Measurements from ENCODE around the gene APOB. TPM values are rescaled to one million over a fixed set of nuclear protein-coding genes. Genes with fewer than 3 reads are reported as not detected.
"Not testable (repeated sequence)": the region's sequence is repeated elsewhere in the genome, so short reads cannot be mapped to it uniquely, and the experiment has no call there.

APOB gene
- polyA plus RNA-seq, 1 donor: 863 TPM

- Histone ChIP-seq H3K9me3 (ENCODE audit: control insufficient read depth, low read depth, low read length) (no peaks in the 10 kb centered on the region), H3K4me1 (ENCODE audit: control insufficient read depth, insufficient read depth, low read length) (no peaks in the 10 kb centered on the region), H3K27ac (ENCODE audit: low read length) (no peak overlapping the region), H3K4me3 (ENCODE audit: low read length) (no peak overlapping the region), H3K27me3 (ENCODE audit: control insufficient read depth, insufficient read depth, low read length) (no peaks in the 10 kb centered on the region), H3K36me3 (ENCODE audit: control insufficient read depth, insufficient read depth, low read length) (peaks cover 82% of the 10 kb centered on the region)
- WGBS (ENCODE audit: insufficient coverage, low lambda C conversion rate): no CpG with 5 or more reads among the region's 14 CpGs
- DNase-seq: no peak
Observed at GRCh38 chr2:21032338-21033236, 11.3 kb downstream of the APOB start.

- H3K27me3 ChIP-seq (ENCODE audit: control insufficient read depth, insufficient read depth, low read length): no peaks in the 10 kb centered on the region
Observed at GRCh38 chr2:21030983-21031968, 12.6 kb downstream of the APOB start.

GRCh38 chr2:21029519-21029918 is 14.4 kb downstream of the APOB start:
- no peaks in the 10 kb centered on the region for H3K27me3 ChIP-seq (ENCODE audit: control insufficient read depth, insufficient read depth, low read length)
- WGBS (ENCODE audit: insufficient coverage, low lambda C conversion rate): no CpG with 5 or more reads among the region's 2 CpGs
- no peaks in the 10 kb centered on the region for H3K4me1 ChIP-seq (ENCODE audit: control insufficient read depth, insufficient read depth, low read length)
- H3K4me3 ChIP-seq (ENCODE audit: low read length): no peak overlapping the region
- no peak overlapping the region for H3K27ac ChIP-seq (ENCODE audit: low read length)
- no peaks in the 10 kb centered on the region for H3K9me3 ChIP-seq (ENCODE audit: control insufficient read depth, low read depth, low read length)
- DNase-seq: no peak
- peaks cover 75% of the 10 kb centered on the region for H3K36me3 ChIP-seq (ENCODE audit: control insufficient read depth, insufficient read depth, low read length)

More at GRCh38 chr2:21030983-21031968, 12.6 kb downstream of the APOB start:
- H3K4me1 ChIP-seq (ENCODE audit: control insufficient read depth, insufficient read depth, low read length): no peaks in the 10 kb centered on the region
- peaks cover 81% of the 10 kb centered on the region for H3K36me3 ChIP-seq (ENCODE audit: control insufficient read depth, insufficient read depth, low read length)
- H3K4me3 ChIP-seq (ENCODE audit: low read length): no peak overlapping the region
- 92% methylated on average over 4 of the region's 4 CpGs for WGBS (ENCODE audit: insufficient coverage, low lambda C conversion rate)
- DNase-seq: no peak
- no peak overlapping the region for H3K27ac ChIP-seq (ENCODE audit: low read length)
- no peaks in the 10 kb centered on the region for H3K9me3 ChIP-seq (ENCODE audit: control insufficient read depth, low read depth, low read length)

- no CpG with 5 or more reads among the region's 5 CpGs for WGBS (ENCODE audit: insufficient coverage, low lambda C conversion rate)
- H3K36me3 ChIP-seq (ENCODE audit: control insufficient read depth, insufficient read depth, low read length): peaks cover 73% of the 10 kb centered on the region
- DNase-seq; H3K27ac ChIP-seq (ENCODE audit: low read length); H3K27me3 ChIP-seq (ENCODE audit: control insufficient read depth, insufficient read depth, low read length); H3K4me1 ChIP-seq (ENCODE audit: control insufficient read depth, insufficient read depth, low read length); H3K4me3 ChIP-seq (ENCODE audit: low read length); H3K9me3 ChIP-seq (ENCODE audit: control insufficient read depth, low read depth, low read length): not testable (repeated sequence)
Observed at GRCh38 chr2:21028951-21029350, 14.9 kb downstream of the APOB start.

GRCh38 chr2:21028021-21028947 is 15.6 kb downstream of the APOB start:
- Histone ChIP-seq H3K9me3 (ENCODE audit: control insufficient read depth, low read depth, low read length) (no peaks in the 10 kb centered on the region), H3K27ac (ENCODE audit: low read length) (no peak overlapping the region), H3K4me3 (ENCODE audit: low read length) (no peak overlapping the region), H3K36me3 (ENCODE audit: control insufficient read depth, insufficient read depth, low read length) (peaks cover 69% of the 10 kb centered on the region), H3K27me3 (ENCODE audit: control insufficient read depth, insufficient read depth, low read length) (no peaks in the 10 kb centered on the region), H3K4me1 (ENCODE audit: control insufficient read depth, insufficient read depth, low read length) (no peaks in the 10 kb centered on the region)
- no peak for DNase-seq
- WGBS (ENCODE audit: insufficient coverage, low lambda C conversion rate): 100% methylated on average over 2 of the region's 4 CpGs

- H3K27ac ChIP-seq (ENCODE audit: low read length): no peak overlapping the region
- no peak for DNase-seq
- H3K36me3 ChIP-seq (ENCODE audit: control insufficient read depth, insufficient read depth, low read length): peaks cover 71% of the 10 kb centered on the region
- no peaks in the 10 kb centered on the region for H3K27me3 ChIP-seq (ENCODE audit: control insufficient read depth, insufficient read depth, low read length)
- no peaks in the 10 kb centered on the region for H3K4me1 ChIP-seq (ENCODE audit: control insufficient read depth, insufficient read depth, low read length)
- no peaks in the 10 kb centered on the region for H3K9me3 ChIP-seq (ENCODE audit: control insufficient read depth, low read depth, low read length)
- no peak overlapping the region for H3K4me3 ChIP-seq (ENCODE audit: low read length)
Observed at GRCh38 chr2:21026479-21027282, 17.2 kb downstream of the APOB start.

- Histone ChIP-seq H3K4me3 (ENCODE audit: low read length) (no peak overlapping the region), H3K27me3 (ENCODE audit: control insufficient read depth, insufficient read depth, low read length) (no peaks in the 10 kb centered on the region), H3K36me3 (ENCODE audit: control insufficient read depth, insufficient read depth, low read length) (peaks cover 73% of the 10 kb centered on the region), H3K9me3 (ENCODE audit: control insufficient read depth, low read depth, low read length) (no peaks in the 10 kb centered on the region), H3K4me1 (ENCODE audit: control insufficient read depth, insufficient read depth, low read length) (no peaks in the 10 kb centered on the region), H3K27ac (ENCODE audit: low read length) (no peak overlapping the region)
- no peak for DNase-seq
- no CpG with 5 or more reads among the region's 11 CpGs for WGBS (ENCODE audit: insufficient coverage, low lambda C conversion rate)
Observed at GRCh38 chr2:21025690-21026478, 18.0 kb downstream of the APOB start.

GRCh38 chr2:21024722-21025389 is 19.0 kb downstream of the APOB start:
- no CpG with 5 or more reads among the region's 7 CpGs for WGBS (ENCODE audit: insufficient coverage, low lambda C conversion rate)
- H3K27ac ChIP-seq (ENCODE audit: low read length): no peak overlapping the region
- peaks cover 83% of the 10 kb centered on the region for H3K36me3 ChIP-seq (ENCODE audit: control insufficient read depth, insufficient read depth, low read length)

More at GRCh38 chr2:21024722-21025389, 19.0 kb downstream of the APOB start:
- H3K4me1 ChIP-seq (ENCODE audit: control insufficient read depth, insufficient read depth, low read length): no peaks in the 10 kb centered on the region
- DNase-seq: no peak
- H3K9me3 ChIP-seq (ENCODE audit: control insufficient read depth, low read depth, low read length): no peaks in the 10 kb centered on the region
- no peaks in the 10 kb centered on the region for H3K27me3 ChIP-seq (ENCODE audit: control insufficient read depth, insufficient read depth, low read length)
- no peak overlapping the region for H3K4me3 ChIP-seq (ENCODE audit: low read length)
